H54 (cell line): Measurements from ENCODE around the gene ARHGAP29.
"Not testable (repeated sequence)": the region's sequence is repeated elsewhere in the genome, so short reads cannot be mapped to it uniquely, and the experiment has no call there.

Source experiments
- DNase-seq: peaks from one replicate; pipeline ENCODE4 v3.0.0; 2011; ENCODE audit warnings: low spot score, mixed read lengths; ENCODE audit not compliant: insufficient read length
- FAIRE-seq: peaks from 3 replicates; lab custom pipeline; 2011; peaks lifted over from hg19 to GRCh38; lab: Jason Lieb, UNC
- POLR2A ChIP-seq: IDR thresholded peaks from 2 replicates; pipeline ENCODE4 v1.6.1; 2011; ENCODE audit warnings: low read depth, mild to moderate bottlenecking, low read length

The ARHGAP29 gene

GRCh38 chr1:94205639-94206038 lies 31.7 kb downstream of the ARHGAP29 start:
- no peak for DNase-seq
- FAIRE-seq = no peak
- no peak for TF ChIP-seq POLR2A

DNA sequence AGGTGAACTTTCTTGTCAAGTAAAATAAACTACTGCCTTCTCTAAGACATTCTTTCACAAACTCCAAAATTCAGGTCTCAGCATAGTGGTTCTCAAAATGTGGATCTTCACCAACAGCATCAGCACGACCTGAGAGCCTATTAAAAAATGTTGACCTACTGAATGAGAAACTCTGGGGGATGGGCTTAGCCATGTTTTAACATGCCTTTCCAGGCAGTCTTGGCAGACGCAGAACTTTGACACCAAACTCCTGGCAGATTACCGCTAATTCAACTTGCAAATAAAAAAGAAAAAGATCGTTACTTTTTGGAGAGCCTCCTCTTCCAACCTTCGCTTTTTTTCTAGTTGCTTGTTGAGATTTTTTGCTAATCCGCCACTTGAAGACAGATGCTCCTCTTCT lies 35.1 kb downstream of the ARHGAP29 start:
- no peak for TF ChIP-seq POLR2A
- FAIRE-seq = peak; percentile 74
- DNase-seq = no peak

DNA sequence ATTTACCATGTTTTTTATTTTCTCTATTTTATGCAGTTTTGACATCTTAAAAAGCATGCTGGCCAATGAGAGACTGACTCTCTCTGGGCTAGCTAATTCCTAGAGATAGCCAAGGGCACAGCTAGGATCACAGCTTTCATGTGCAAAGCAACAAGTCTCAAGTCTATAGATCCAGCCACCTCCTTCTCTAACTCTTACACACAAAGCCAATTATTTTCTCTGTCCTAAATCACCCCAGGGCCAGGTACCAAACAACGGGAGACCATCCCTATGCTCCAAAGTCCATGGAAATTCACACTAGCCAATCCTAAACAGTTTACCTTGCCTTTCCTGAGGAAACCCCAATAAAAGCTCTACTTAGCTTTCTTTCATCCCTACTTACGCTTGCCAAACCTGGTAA lies 38.0 kb downstream of the ARHGAP29 start:
- FAIRE-seq (no peak), DNase-seq (no peak)
- TF ChIP-seq POLR2A = no peak

DNA sequence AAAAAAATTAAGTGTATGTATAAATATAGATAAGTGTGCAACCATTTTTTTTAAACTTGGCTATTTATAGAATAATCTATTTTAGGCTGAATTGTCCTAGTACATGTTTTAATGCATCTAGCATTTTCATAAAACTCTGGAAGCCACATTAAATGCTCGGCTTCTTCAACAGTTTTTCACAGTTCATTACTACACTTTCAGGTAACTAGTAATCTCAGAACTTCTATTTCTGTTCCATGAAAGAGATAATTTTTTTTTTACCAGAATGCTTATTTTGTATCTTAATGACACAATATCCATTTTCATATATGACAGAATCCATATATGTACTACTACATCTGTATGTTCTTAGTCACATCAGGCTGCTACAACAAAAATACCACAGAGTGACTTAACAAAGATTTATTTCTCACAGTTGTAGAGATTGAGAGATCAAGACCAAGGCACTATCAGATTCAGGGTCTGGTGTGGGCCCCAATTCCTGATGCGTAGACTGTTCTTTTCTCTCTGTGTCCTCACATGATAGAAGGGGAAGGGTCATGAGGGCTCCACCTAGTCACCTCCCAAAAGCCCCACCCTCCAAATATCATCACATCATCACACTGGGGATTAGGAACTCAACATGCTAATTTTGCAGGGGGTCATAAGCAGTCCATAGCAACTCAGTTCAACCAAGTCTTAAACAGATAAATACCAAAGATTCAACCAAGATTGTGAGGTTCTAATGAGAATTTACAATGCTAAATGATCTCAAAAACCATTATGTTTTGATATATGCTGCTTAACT lies 43.1 kb downstream of the ARHGAP29 start:
- peak; percentile 53 for FAIRE-seq
- DNase-seq = no peak
- TF ChIP-seq POLR2A = no peak

DNA sequence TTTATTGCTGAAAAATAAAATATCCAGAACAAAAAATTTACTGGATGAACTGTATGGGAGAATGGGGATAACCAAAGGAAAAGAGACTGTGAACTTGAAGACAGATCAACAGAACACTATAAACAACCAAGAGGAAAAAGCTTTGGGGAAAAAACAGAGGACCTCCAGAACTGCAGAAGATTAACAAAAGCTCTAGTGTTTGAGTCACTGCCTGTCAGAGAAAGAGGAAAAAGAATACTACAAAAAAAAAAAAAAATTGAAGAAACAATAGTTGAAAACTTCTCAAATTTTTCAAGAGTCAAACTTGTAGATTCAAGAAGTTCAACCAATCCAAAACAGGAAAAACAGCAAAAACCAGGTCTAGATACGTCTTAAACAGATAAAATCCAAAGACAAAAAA lies 44.3 kb downstream of the ARHGAP29 start:
- no peak for TF ChIP-seq POLR2A
- no peak for DNase-seq
- FAIRE-seq = no peak

- TF ChIP-seq POLR2A = no peak
- no peak for DNase-seq
- no peak for FAIRE-seq
These were observed 46.2 kb downstream of the ARHGAP29 start for GRCh38 chr1:94191216-94191615.

GRCh38 chr1:94186946-94187345 lies 50.4 kb downstream of the ARHGAP29 start:
- no peak for DNase-seq
- TF ChIP-seq POLR2A = no peak
- peak; percentile 62 for FAIRE-seq

- peak; percentile 70 for FAIRE-seq
- TF ChIP-seq POLR2A = no peak
These were observed 54.1 kb downstream of the ARHGAP29 start for GRCh38 chr1:94183197-94183815.

DNA sequence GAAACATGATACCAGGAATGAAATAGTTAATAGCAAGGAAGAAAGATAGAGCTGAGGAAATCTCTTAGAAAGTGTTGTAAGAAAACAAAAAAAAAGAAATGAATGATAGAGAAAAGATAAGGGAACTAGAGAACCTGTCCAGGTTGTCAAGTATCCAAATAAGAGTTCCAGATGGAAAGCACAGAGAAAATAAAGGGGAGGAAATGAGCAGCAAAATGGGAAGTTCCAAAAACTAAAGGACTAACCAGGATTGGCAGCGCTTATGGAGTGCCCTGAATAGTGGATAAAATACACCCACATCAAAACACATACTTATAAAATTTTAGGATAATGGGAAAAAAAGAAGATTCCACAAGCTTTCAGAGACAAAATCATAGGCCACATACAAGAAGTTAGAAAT lies 55.2 kb downstream of the ARHGAP29 start:
- DNase-seq = no peak
- FAIRE-seq = no peak
- TF ChIP-seq POLR2A = no peak

More at GRCh38 chr1:94183197-94183815, 54.1 kb downstream of the ARHGAP29 start:
- no peak for DNase-seq

GRCh38 chr1:94180650-94181049 lies 56.7 kb downstream of the ARHGAP29 start:
- TF ChIP-seq POLR2A = no peak
- no peak for DNase-seq
- no peak for FAIRE-seq

GRCh38 chr1:94178901-94179300 lies 58.5 kb downstream of the ARHGAP29 start:
- no peak for DNase-seq
- TF ChIP-seq POLR2A = no peak
- FAIRE-seq = peak; percentile 57

- no peak for DNase-seq
- no peak for FAIRE-seq
- no peak for TF ChIP-seq POLR2A
These were observed 68.3 kb downstream of the ARHGAP29 start for GRCh38 chr1:94169126-94169525.

- FAIRE-seq (no peak), DNase-seq (no peak)
- no peak for TF ChIP-seq POLR2A
These were observed 71.5 kb downstream of the ARHGAP29 start for GRCh38 chr1:94165843-94166242.

DNA sequence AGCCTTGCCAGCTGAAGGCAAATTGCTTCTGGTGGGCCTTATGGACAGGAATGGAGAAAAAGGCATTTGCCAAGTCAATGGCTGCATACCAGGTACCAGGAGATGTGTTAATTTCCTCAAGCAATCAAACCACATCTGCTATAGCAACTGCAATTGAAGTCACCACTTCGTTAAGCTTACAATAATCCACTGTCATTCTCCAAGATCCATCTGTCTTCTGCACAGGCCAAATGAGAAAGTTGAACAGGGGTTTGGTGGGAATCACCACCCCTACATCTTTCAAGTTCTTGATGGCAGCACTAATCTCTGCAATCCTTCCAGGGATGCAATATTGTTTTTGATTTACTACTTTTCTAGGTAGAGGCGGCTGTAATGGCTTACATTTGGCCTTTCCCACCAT lies 72.5 kb downstream of the ARHGAP29 start:
- DNase-seq, FAIRE-seq: not testable (repeated sequence)

DNA sequence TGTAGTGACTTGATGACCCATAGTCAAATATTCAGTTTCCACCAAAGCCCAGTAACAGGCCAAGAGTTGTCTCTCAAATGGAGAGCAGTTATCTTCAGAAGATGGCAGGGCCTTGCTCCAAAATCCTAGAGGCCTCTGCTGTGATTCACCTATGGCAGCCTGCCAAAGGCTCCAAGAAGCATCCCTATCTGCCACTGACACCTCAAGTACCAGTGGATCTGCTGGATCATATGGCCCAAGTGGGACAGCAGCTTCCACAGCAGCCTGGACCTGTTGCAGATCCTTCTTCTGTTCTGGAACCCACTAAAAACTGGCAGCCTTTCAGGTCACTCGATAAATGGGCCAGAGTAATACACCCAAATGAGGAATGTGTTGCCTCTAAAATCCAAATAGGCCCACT lies 73.3 kb downstream of the ARHGAP29 start:
- not testable (repeated sequence) for DNase-seq, FAIRE-seq

DNA sequence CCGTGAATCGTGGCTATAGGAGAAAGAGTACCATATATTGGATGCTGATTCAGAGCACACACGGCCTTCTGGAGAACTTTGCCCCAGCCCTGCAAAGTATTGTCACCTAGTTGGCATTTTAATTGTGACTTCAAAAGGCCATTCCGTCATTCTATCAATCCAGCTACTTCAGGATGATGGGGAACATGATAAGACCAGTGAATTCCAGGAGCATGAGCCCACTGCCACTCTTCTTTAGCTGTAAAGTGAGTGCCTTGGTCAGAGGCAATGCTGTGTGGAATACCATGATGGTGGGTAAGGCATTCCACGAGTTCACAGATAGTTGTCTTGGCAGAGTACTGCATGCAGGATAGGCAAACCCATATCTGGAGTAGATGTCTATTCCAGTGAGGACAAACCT lies 74.1 kb downstream of the ARHGAP29 start:
- not testable (repeated sequence) for DNase-seq

More for the DNA sequence above, 74.1 kb downstream of the ARHGAP29 start:
- not testable (repeated sequence) for FAIRE-seq
